Stimulated activated CD8-positive, alpha-beta memory T cell treated with anti-CD3 and anti-CD28 coated beads, Interleukin-7, amount 100 ng/mL, for 48 hours (primary cell): ENCODE data around the gene ZNF385C.
A peak's percentile ranks its signal among the peaks of the same experiment; 100 is the strongest.

ENCODE experiments used
- DNase-seq, 2 donors: peaks; one replicate each; pipeline ENCODE4 v3.0.0-alpha.2; 2020; ENCODE audit warnings: low read depth in 1 of 2; ENCODE audit errors: extremely low read depth in 1 of 2

The ZNF385C gene

GRCh38 chr17:42109086-42109485, 10.8 kb upstream of the ZNF385C start:
- DNase-seq: no peak

- peak; percentile 84 to 88 for DNase-seq
Observed at GRCh38 chr17:42107597-42108576, 9.6 kb upstream of the ZNF385C start.

GRCh38 chr17:42107124-42107523, 8.9 kb upstream of the ZNF385C start:
- DNase-seq: no peak

- no peak for DNase-seq
Observed at GRCh38 chr17:42106009-42106408, 7.7 kb upstream of the ZNF385C start.

GRCh38 chr17:42104264-42104663, 6.0 kb upstream of the ZNF385C start:
- DNase-seq: no peak

- DNase-seq: no peak
Observed at GRCh38 chr17:42103221-42103954, 5.1 kb upstream of the ZNF385C start.

- peak; percentile 57 to 59 for DNase-seq
Observed at GRCh38 chr17:42101513-42102292, 3.4 kb upstream of the ZNF385C start.

- no peak for DNase-seq
Observed at GRCh38 chr17:42098730-42099399, 592 bp upstream of the ZNF385C start.

GRCh38 chr17:42096360-42097111, 1.7 kb downstream of the ZNF385C start:
- DNase-seq: no peak

- no peak for DNase-seq
Observed at GRCh38 chr17:42094375-42095069, 3.8 kb downstream of the ZNF385C start.

GRCh38 chr17:42092939-42093338, 5.3 kb downstream of the ZNF385C start:
- no peak for DNase-seq

- no peak for DNase-seq
Observed at GRCh38 chr17:42090964-42091790, 7.1 kb downstream of the ZNF385C start.

- DNase-seq: no peak
Observed at GRCh38 chr17:42088736-42089135, 9.5 kb downstream of the ZNF385C start.

- DNase-seq: no peak
Observed at GRCh38 chr17:42087736-42088705, 10.3 kb downstream of the ZNF385C start.

- no peak for DNase-seq
Observed at GRCh38 chr17:42087042-42087701, 11.1 kb downstream of the ZNF385C start.

- DNase-seq: no peak
Observed at GRCh38 chr17:42081516-42082129, 16.6 kb downstream of the ZNF385C start.
